MM.1S (cell line): ENCODE data around the gene PATL2.
A peak's percentile ranks its signal among the peaks of the same experiment; 100 is the strongest.

Source experiments
- EZH2 ChIP-seq: fragments of 300-600 bp; sonication (generic); optimal IDR thresholded peaks from 2 replicates; pipeline ENCODE3; 2017; ENCODE audit warnings: low read depth, mild to moderate bottlenecking, antibody characterized with exemption, low read length, mixed read lengths
- EZH2phosphoT487 ChIP-seq: fragments of 300-600 bp; sonication (generic); IDR thresholded peaks from 2 replicates; pipeline ENCODE4 v1.6.1; 2018; ENCODE audit warnings: antibody characterized with exemption, low read length
- TF ChIP-seq, protein P1 (sequence below): fragments of 300-600 bp; sonication (generic); IDR thresholded peaks from 2 replicates; pipeline ENCODE4 v1.5.1; 2016; ENCODE audit warnings: antibody characterized with exemption, low read length, mixed read lengths

DNA sequence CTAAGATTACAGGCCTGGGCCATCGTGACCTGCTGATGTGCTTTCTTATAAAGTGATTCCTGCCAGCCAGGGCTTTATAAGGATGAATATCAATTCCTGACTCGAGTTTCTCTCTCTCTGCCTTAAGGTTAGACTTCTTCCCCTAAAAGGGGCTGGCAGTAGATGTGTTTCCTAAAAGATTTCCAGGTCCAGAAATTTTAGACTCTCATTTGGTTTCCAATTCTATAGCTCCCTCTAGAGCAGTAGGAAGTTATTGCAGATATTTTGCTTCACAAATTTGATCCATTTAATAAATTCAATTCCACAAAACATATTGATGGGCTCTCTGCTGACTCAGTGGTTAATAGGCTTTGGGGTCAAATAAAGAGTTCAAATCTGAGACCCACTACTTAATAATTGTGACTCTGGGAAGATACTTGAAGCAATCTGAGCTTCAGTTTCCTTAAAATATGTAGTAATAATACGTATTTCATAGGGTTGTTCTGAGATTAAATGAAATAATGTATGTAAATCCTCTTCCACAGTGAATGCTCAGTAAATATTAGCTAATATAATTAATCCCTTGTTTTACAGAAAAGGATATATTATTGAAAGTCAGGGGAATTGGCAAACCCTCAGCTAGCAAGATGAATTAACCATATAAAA lies 27.3 kb upstream of the PATL2 start:
- TF ChIP-seq, protein P1, sequence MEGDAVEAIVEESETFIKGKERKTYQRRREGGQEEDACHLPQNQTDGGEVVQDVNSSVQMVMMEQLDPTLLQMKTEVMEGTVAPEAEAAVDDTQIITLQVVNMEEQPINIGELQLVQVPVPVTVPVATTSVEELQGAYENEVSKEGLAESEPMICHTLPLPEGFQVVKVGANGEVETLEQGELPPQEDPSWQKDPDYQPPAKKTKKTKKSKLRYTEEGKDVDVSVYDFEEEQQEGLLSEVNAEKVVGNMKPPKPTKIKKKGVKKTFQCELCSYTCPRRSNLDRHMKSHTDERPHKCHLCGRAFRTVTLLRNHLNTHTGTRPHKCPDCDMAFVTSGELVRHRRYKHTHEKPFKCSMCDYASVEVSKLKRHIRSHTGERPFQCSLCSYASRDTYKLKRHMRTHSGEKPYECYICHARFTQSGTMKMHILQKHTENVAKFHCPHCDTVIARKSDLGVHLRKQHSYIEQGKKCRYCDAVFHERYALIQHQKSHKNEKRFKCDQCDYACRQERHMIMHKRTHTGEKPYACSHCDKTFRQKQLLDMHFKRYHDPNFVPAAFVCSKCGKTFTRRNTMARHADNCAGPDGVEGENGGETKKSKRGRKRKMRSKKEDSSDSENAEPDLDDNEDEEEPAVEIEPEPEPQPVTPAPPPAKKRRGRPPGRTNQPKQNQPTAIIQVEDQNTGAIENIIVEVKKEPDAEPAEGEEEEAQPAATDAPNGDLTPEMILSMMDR, result peak; percentile 77
- TF ChIP-seq EZH2, result no peak
- TF ChIP-seq EZH2phosphoT487, result no peak
